NK-92 treated with Interleukin-12 subunit alpha and Interleukin-12 subunit beta, amount 100 ng/mL, for 24 hours (cell line): ENCODE results near the gene CCNYL1.
"Not testable (repeated sequence)": the region's sequence is repeated elsewhere in the genome, so short reads cannot be mapped to it uniquely, and the experiment has no call there.

Experiments
- DNase-seq: peaks from one replicate; lab custom pipeline; 2025; lab: John Stamatoyannopoulos, UW

CCNYL1 gene

GRCh38 chr2:207697411-207697810, 14.0 kb upstream of the CCNYL1 start:
- DNase-seq, result no peak

GRCh38 chr2:207698301-207698700, 13.1 kb upstream of the CCNYL1 start:
- DNase-seq, result no peak

- no peak for DNase-seq
Observed at GRCh38 chr2:207704078-207704477, 7.4 kb upstream of the CCNYL1 start.

- DNase-seq, result no peak
Observed at GRCh38 chr2:207704671-207705070, 6.8 kb upstream of the CCNYL1 start.

GRCh38 chr2:207706936-207707860, 4.2 kb upstream of the CCNYL1 start:
- no peak for DNase-seq

- peak; percentile 57 for DNase-seq
Observed at GRCh38 chr2:207711750-207712530, 500 bp downstream of the CCNYL1 start.

GRCh38 chr2:207716056-207716455, 4.6 kb downstream of the CCNYL1 start:
- no peak for DNase-seq

- DNase-seq, result no peak
Observed at GRCh38 chr2:207718521-207718920, 7.1 kb downstream of the CCNYL1 start.

GRCh38 chr2:207719008-207719407, 7.6 kb downstream of the CCNYL1 start:
- DNase-seq, result no peak

GRCh38 chr2:207719655-207720054, 8.2 kb downstream of the CCNYL1 start:
- DNase-seq, result not testable (repeated sequence)

GRCh38 chr2:207720517-207721187, 9.2 kb downstream of the CCNYL1 start:
- DNase-seq, result no peak

- DNase-seq, result no peak
Observed at GRCh38 chr2:207722773-207723424, 11.5 kb downstream of the CCNYL1 start.

- not testable (repeated sequence) for DNase-seq
Observed at GRCh38 chr2:207723425-207723787, 12.0 kb downstream of the CCNYL1 start.

- no peak for DNase-seq
Observed at GRCh38 chr2:207724113-207724512, 12.7 kb downstream of the CCNYL1 start.

GRCh38 chr2:207725873-207726578, 14.6 kb downstream of the CCNYL1 start:
- no peak for DNase-seq

- DNase-seq, result no peak
Observed at GRCh38 chr2:207727261-207727660, 15.8 kb downstream of the CCNYL1 start.

GRCh38 chr2:207729465-207729998, 18.1 kb downstream of the CCNYL1 start:
- DNase-seq, result no peak

GRCh38 chr2:207731138-207731537, 19.7 kb downstream of the CCNYL1 start:
- no peak for DNase-seq

GRCh38 chr2:207733597-207734240, 22.3 kb downstream of the CCNYL1 start:
- DNase-seq, result no peak

- DNase-seq, result no peak
Observed at GRCh38 chr2:207734264-207734635, 22.8 kb downstream of the CCNYL1 start.
